Urinary bladder (tissue), 4 donors: ENCODE results near the gene QSOX2. TPM values are rescaled to one million over a fixed set of nuclear protein-coding genes. Genes with fewer than 3 reads are reported as not detected.

Experiments
- DNase-seq: peaks from one replicate; pipeline ENCODE4 v3.0.0-alpha.2; 2015; ENCODE audit errors: extremely low spot score
- H3K27ac ChIP-seq: one replicate; pipeline ENCODE4 v1.5.1; 2013; ENCODE audit warnings: low read depth, mild to moderate bottlenecking, moderate library complexity
- H3K36me3 ChIP-seq: one replicate; pipeline ENCODE4 v1.6.1; 2013; ENCODE audit warnings: mild to moderate bottlenecking, moderate library complexity; ENCODE audit not compliant: insufficient read depth
- H3K4me1 ChIP-seq: one replicate; pipeline ENCODE4 v1.6.1; 2013; ENCODE audit warnings: mild to moderate bottlenecking, moderate library complexity; ENCODE audit not compliant: insufficient read depth
- H3K4me3 ChIP-seq: one replicate; pipeline ENCODE4 v1.5.1; 2013; ENCODE audit warnings: low read depth, low read length
- WGBS: extraction: QIAGEN DNeasy Blood & Tissue Kit; methylation state at CpG from one replicate; pipeline ENCODE4 v1.1.7; 2013; 5-methylcytosine and 5-hydroxymethylcytosine counted together
- polyA plus RNA-seq: library from polyadenylated mRNA; stranded (reverse); fragments of 200-250 nt; gene quantifications from one replicate; pipeline ENCODE4 v1.2.3, GENCODE V29; 2013
- total RNA-seq: library from RNA; depleted of rRNA; stranded (reverse); fragments of >200 nt; gene quantifications from one replicate; pipeline ENCODE4 v1.2.3, GENCODE V29; 2014
- donor health status: healthy with polysubstance abuse.
- donor health status: healthy.

Gene QSOX2
- total and polyA plus RNA-seq, 2 donors, result 7.6 to 7.8 TPM

DNA sequence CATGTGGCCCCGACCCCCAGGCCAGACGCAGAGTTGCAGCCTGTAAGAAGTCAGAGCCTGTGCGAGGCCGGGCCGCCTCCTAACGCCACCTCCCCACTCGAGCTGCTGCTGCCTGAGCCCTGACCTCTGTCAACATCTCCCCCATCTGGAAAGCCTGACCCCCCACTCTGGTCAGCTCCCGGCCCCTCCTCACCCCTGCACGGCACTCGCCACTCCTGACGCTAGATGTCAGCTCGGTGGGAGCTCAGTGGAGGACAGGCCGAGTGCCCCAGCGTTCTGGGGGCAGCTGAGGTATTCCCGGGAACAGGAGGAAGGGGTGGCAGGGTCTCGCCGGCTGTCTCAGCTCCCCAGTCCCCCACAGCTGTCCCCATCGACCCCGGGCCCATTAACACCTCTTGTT lies 60.5 kb downstream of the QSOX2 start:
- Histone ChIP-seq H3K4me1 (no peaks in the 10 kb centered on the region), H3K36me3 (no peaks in the 10 kb centered on the region), H3K4me3 (no peak overlapping the region), H3K27ac (no peak overlapping the region)
- no peak for DNase-seq
- WGBS, result 46% methylated on average over 19 of the region's 19 CpGs

DNA sequence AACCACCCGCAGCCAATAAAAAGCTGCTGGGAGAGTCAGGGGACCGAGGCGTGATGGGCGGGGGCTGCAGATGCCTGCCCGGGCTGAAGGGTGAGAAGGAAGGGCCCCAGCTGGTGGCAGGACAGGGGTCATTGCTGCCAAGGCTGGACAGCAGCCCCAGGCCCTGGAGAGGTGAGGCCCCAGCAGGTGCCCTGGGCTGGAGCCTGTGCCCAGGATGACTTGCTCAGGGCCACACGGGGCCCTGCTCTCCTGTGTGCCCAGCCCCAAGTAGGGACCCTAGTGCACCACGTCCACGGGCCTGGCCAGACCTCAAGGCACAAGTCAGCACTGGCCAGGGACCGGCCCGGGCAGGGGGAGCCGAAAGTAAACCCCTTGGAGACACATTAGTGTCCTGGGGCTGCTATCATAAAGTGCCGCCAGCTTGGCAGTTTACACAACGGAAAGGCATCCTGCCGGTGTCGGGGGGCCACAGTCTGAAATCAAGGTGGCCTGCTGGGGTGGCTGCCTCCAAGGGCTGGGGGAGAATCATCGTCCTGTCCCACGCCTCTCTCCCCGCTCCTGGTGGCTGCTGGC lies 62.7 kb downstream of the QSOX2 start:
- WGBS, result 66% methylated on average over 18 of the region's 18 CpGs
- no peak for DNase-seq

DNA sequence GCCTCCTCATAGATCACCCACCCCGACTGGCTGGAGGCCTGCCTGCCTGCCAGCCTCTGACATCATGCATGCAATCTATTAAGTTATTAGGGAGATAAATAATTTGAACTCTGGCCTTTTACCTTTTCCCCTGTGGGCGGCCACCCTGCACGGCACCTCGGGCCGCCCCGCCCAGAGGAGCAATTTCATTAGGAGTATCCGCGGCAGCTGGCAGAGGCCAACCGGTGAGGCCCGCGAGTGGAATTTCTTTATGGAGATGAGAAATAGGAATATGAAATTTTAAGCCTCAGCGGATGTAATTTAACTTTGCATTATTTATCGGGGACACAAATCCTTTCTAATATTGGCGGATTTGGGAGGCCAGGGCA lies 63.2 kb downstream of the QSOX2 start:
- 69% methylated on average over 14 of the region's 14 CpGs for WGBS
- Histone ChIP-seq H3K27ac (no peak overlapping the region), H3K4me1 (no peaks in the 10 kb centered on the region), H3K4me3 (no peak overlapping the region), H3K36me3 (no peaks in the 10 kb centered on the region)
- no peak for DNase-seq

More for the DNA sequence above, 62.7 kb downstream of the QSOX2 start:
- Histone ChIP-seq H3K27ac (no peak overlapping the region), H3K4me3 (no peak overlapping the region), H3K36me3 (no peaks in the 10 kb centered on the region), H3K4me1 (no peaks in the 10 kb centered on the region)

DNA sequence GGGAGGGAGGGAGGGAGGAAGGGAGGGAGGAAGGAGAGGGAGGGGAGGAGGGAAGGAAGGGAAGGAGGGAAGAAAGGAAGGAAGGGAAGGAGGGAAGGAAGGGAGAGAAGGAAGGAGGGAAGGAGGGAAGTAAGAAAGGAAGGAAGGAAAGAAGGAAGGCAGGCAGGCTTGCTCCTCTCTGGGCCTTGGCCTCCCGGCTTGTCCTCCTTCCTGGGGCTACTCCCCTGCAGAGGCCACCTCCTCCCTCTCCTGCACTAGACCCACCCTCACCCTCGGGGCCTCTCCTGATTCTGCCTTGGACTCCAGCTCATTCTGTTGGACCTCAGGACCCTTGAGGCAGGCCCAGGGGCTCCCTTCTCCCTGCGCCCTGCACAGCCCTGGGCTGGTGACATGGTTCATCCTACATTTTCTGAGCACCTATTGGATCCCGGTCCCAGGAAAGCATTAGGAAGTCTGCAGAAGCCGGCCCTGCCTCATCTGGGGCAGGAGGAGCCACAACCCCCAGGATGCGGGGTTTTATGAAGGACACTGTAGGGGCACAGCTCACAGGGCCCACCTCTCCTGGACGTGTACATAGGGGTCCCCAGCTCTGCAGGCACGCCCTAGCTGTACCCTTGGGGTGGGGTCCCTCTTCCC lies 63.7 kb downstream of the QSOX2 start:
- no peak overlapping the region for H3K27ac ChIP-seq
- no peaks in the 10 kb centered on the region for H3K4me1 ChIP-seq
- no peaks in the 10 kb centered on the region for H3K36me3 ChIP-seq
- 64% methylated on average over 8 of the region's 8 CpGs for WGBS
- no peak overlapping the region for H3K4me3 ChIP-seq
- DNase-seq, result no peak

DNA sequence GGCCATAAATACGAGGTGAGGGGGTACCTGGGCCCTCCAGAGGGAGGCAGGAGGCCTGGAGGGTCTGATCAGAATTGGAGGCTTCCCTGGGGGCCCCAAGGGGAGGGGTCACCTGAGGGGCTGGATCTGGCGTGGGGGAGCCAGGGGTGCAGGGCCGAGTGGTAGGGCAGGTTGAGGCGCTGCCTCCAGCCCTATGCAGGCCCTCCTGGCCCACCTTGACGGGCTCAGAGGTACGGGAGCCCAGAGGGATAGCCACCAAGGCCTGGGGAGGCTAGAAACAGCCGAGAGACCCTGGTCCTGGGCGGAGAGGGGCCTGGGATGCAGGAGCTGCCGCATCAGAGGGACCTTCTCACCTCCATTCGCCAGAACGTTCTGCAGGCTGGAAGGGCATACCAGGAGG lies 65.0 kb downstream of the QSOX2 start:
- WGBS, result 72% methylated on average over 11 of the region's 11 CpGs
- Histone ChIP-seq H3K36me3 (no peaks in the 10 kb centered on the region), H3K4me3 (no peak overlapping the region), H3K4me1 (no peaks in the 10 kb centered on the region), H3K27ac (no peak overlapping the region)
- no peak for DNase-seq

DNA sequence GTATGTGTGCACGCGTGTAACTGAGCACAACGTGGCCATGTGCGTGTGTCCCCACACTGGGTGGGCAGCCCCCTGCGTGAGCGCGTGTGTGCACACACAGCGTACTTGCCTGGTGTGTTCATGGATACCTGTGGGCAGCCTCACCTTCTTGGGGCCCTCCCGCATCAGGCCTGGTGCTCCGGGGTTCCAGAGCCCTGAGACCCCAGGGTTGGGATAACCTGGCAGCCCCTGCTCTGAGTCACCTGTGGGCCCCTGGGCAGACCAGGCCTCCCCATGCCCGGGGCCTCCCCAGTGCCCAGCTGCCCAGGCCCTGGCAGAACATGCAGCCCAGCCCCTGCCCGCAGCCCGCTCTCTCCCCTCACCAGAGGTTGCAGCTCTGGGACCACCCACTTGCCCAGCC lies 65.9 kb downstream of the QSOX2 start:
- no peak overlapping the region for H3K27ac ChIP-seq
- DNase-seq, result no peak
- WGBS, result 93% methylated on average over 13 of the region's 13 CpGs
- H3K4me1 ChIP-seq, result no peaks in the 10 kb centered on the region
- no peaks in the 10 kb centered on the region for H3K36me3 ChIP-seq
- no peak overlapping the region for H3K4me3 ChIP-seq

DNA sequence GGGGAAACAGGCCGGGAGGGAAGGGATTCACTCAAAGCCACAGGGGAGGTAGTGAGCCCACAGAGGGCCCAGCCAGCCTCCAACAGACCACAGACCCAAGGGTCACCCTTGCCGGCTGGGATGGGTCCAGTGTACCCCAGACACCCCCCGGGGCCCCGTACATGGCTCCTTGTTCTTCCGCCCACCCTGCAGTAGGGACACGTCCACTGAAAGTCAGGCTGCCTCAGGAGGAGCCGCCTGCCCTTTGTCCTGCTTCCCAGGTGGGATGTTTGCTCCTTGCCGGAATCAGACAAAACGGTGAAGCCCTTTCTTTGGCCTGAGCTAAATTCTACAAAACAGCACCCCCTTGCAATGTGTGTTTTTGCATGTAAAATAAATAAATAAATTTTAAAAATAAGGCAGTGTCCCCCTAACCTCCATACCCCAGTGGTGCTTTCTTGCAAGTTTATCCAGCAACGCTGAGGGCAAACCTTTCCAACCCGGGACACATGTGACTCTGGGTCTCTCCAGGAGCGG lies 66.5 kb downstream of the QSOX2 start:
- no peaks in the 10 kb centered on the region for H3K36me3 ChIP-seq
- no peaks in the 10 kb centered on the region for H3K4me1 ChIP-seq
- no peak overlapping the region for H3K4me3 ChIP-seq
- DNase-seq, result no peak
- no peak overlapping the region for H3K27ac ChIP-seq
- WGBS, result 57% methylated on average over 12 of the region's 12 CpGs

DNA sequence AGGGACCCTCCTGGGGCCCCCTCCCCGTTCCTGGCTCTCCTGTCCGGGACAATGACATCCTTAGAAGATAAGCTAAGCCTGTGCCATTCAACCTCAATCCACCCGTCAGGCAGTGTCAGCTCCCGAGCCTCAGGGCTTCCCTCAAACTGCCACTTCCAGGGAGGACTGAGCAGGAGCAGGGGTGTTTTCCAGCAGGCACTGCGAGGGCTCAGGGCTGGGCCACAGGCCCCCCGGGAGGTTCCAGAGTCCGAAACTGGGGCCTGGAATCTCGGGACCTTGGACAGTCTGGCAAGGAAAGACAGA lies 66.9 kb downstream of the QSOX2 start:
- no peaks in the 10 kb centered on the region for H3K4me1 ChIP-seq
- DNase-seq, result no peak
- H3K36me3 ChIP-seq, result no peaks in the 10 kb centered on the region
- WGBS, result 34% methylated on average over 8 of the region's 8 CpGs
- no peak overlapping the region for H3K27ac ChIP-seq
- H3K4me3 ChIP-seq, result no peak overlapping the region

DNA sequence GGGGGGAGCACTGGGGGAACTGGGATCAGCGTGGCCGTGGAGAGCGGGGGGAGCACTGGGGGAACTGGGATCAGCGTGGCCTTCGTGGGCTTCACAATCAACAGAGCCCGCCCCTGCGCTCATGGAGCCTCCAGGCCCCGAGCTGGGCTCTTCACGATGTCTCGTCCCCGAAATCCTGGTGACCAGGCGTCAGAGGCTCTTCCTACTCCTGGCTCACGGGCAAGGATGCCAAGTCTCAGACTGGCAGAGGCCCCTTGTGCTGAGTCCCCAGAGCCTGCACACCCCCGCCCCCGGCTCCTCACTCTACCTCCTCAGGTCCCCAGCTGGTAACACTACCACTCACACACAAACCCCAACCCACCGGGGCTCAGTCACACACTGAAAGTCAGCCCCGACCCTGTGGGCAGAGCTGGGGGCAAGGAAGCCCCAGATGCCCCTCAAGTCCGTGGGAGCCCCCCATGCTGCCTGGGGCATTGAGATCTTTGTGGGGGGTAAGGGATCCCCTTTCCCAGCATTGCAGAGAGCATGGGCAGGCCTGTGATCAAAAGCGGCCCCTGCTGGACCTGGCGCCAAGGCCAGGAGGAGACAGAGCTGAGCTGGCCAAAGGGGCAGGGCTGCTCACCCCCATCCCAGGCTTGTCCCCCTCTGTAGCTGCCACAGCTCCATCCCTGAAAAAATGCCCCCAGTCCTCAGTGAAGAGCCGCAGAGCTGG lies 67.4 kb downstream of the QSOX2 start:
- no peak for DNase-seq
- Histone ChIP-seq H3K36me3 (no peaks in the 10 kb centered on the region), H3K4me3 (no peak overlapping the region), H3K27ac (no peak overlapping the region), H3K4me1 (no peaks in the 10 kb centered on the region)
- WGBS, result 81% methylated on average over 21 of the region's 21 CpGs

DNA sequence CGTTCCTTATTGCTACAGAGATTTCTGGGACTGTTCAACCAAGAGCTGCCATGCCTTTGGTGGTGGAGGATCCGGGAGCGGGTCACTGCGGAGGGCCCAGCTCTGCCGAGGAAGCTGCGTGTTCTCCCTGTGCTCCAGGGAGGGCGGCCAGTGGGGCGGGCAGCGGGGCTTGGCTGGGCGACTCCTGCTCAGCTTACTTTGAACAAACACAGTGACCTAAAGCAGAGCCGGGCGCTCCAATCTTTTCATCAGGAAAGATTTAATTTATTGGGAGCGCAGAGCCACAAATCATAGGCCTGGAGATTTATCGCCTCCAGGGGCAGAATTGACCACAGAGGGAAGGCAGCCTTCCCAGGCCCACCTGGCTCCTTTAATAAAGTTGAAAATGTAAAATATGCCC lies 68.4 kb downstream of the QSOX2 start:
- WGBS, result 53% methylated on average over 14 of the region's 14 CpGs
- no peak overlapping the region for H3K27ac ChIP-seq
- no peaks in the 10 kb centered on the region for H3K36me3 ChIP-seq
- no peak for DNase-seq
- H3K4me1 ChIP-seq, result no peaks in the 10 kb centered on the region
- H3K4me3 ChIP-seq, result no peak overlapping the region

DNA sequence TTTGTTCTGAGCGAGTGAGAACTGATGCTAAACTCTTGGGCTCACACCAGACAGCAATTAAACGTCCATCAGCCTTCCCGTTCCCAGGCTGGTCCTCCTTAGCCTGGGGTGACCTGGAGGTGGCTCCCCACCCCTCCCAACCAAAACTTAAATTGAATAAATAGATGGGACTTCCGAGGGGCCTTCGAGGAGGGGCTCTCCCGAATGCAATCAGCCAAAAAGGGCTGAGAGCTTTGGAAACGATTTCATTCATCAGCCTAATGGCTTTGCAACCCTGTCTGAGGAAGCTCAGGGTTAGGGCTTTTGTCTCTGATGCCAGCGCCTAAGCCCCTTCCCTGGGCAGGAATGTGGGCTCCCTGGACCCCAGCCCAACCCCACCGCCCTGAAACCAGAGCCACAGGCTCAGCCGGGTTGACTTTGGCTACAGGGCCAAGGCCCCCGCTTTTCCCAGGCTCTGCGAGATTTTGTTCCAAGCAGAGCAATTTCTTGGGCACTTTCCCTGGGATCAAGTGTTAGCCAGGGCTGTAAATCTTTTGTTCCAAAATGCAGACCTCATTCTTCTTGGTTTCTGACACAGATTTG lies 69.9 kb downstream of the QSOX2 start:
- Histone ChIP-seq H3K4me1 (no peaks in the 10 kb centered on the region), H3K36me3 (no peaks in the 10 kb centered on the region), H3K4me3 (no peak overlapping the region), H3K27ac (no peak overlapping the region)
- DNase-seq, result peak; percentile 33
- 39% methylated on average over 12 of the region's 12 CpGs for WGBS

DNA sequence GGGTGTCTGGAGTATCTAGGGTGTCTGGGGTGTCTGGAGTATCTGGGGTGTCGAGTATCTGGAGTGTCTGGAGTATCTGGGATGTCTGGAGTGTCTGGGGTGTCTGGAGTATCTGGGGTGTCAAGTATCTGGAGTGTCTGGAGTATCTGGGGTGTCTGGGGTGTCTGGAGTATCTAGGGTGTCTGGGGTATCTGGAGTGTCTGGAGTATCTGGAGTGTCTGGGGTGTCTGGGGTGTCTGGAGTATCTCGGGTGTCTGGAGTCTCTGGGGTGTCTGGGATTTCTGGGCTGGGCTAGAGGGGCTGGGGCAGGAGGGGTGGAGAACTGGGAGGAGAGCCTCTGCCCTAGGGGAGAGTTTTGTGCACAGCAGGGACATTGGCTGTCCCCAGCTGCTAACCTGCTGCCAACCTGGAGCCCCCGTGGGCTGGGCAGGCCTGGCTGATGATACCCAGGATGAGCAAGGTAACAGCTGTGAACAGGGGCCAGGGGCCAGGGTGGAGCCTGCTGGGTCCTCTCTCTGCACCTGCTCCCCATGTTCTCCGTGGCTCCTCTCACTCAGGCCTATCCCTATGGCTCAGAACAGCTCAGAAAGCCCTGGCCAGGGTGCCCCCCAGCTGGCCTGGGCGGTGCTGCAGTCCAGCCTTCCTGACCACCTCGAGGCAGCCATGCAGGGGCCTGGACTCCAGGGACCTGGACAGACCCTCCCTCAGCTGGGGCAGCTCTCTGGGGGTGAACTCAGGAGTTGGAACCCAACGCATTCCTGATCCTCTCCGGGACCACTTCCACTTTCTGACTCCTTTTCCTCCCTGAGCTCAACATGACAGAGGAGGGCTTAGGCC lies 70.6 kb downstream of the QSOX2 start:
- Histone ChIP-seq H3K36me3 (no peaks in the 10 kb centered on the region), H3K4me1 (no peaks in the 10 kb centered on the region), H3K27ac (no peak overlapping the region), H3K4me3 (no peak overlapping the region)
- 52% methylated on average over 8 of the region's 8 CpGs for WGBS
- no peak for DNase-seq

DNA sequence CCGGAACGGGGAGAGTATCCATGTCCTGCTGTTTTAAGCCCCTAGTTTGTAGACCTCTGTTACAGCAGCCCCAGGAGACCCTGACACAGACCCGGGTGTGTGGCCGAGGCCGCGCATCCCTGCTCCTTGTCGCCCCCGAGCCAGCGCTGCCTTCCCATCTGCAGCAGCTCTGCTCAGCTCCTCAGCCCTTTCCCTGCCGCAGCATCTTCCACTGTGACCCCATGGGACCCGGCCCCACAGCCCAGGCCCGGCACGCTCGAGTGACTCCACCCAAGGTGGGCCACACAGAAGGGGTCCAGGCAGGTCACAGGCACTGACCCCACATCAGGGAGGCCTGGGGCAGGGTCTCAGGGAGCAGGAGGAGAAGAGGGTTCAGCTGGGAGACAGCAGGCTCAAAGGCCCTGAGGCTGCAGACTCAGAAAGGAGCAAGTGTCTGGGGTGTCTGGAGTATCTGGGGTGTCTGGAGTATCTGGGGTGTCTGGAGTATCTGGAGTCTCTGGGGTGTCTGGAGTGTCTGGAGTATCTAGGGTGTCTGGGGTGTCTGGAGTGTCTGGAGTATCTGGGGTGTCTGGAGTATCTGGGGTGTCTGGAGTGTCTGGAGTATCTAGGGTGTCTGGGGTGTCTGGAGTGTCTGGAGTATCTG lies 71.8 kb downstream of the QSOX2 start:
- no peak overlapping the region for H3K27ac ChIP-seq
- H3K36me3 ChIP-seq, result no peaks in the 10 kb centered on the region
- H3K4me3 ChIP-seq, result no peak overlapping the region
- H3K4me1 ChIP-seq, result no peaks in the 10 kb centered on the region
- WGBS, result 85% methylated on average over 14 of the region's 14 CpGs
- no peak for DNase-seq
